SKM-1 (cell line): ENCODE data around the gene NHSL1.

Source experiments
- DNase-seq: peaks from one replicate; lab custom pipeline; 2025; ENCODE audit not compliant: unreplicated experiment; lab: John Stamatoyannopoulos, UW

NHSL1 gene

GRCh38 chr6:138468320-138469015 lies 30.8 kb downstream of the NHSL1 start:
- DNase-seq, result no peak

- DNase-seq, result no peak
Observed at GRCh38 chr6:138467901-138468300, 31.4 kb downstream of the NHSL1 start.

- no peak for DNase-seq
Observed at GRCh38 chr6:138465007-138465645, 34.2 kb downstream of the NHSL1 start.

DNA sequence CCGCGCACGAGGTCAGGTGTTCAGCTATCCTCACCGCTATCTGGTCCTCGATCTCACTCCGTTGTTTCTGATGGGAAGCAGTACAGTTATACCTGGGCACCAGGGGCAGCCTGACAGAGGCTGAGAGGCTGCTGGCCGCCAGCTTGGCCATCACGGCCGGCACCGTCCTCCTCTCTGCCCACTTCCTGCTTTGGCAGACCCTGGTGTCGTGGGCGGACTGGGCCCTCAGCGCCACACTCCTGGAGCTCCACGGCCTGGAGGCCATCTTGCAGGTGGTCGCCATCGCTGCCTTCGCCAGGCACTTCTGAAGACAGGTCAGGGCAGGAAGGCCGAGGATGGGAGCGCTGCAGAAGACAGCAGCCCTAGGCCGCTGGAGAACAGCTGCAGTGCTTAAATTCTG lies 35.2 kb downstream of the NHSL1 start:
- no peak for DNase-seq

DNA sequence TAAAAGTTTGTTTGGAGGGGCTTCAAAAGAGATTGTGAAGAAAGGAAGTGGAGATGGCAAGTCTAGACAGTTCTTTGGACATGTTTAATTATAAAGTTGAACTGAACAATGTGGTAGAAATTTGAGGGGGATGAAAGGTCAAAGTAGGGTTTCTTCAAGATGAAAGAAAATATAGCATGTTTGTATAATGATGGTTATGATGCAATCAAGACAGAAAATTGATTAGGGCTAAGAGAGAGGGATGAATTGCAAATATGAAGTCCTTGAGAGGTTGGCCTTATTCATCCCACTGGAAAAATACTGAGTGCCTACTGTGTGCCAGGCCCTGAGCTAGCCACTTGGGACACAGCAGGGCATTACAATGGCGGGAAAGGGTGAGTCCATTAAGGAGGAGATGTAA lies 37.6 kb downstream of the NHSL1 start:
- DNase-seq, result no peak

DNA sequence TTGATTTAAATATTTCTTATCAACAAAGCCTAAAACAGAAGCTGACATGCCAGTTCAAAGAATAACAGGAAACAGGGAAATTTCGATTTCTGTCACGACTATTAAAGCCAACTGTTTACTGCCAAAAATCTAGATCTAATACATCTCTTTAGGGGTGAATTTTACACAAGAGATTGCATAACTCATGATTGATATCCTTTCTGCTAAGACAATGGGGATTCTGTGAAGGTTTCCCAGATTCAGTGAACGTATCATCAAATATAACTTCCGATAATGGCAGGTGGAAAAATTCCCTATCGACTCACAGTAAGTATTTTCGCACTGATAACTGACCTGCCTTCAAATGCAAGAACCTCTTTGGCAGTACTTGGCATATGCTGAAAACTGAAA lies 42.9 kb downstream of the NHSL1 start:
- no peak for DNase-seq

GRCh38 chr6:138455746-138456400 lies 43.4 kb downstream of the NHSL1 start:
- no peak for DNase-seq

DNA sequence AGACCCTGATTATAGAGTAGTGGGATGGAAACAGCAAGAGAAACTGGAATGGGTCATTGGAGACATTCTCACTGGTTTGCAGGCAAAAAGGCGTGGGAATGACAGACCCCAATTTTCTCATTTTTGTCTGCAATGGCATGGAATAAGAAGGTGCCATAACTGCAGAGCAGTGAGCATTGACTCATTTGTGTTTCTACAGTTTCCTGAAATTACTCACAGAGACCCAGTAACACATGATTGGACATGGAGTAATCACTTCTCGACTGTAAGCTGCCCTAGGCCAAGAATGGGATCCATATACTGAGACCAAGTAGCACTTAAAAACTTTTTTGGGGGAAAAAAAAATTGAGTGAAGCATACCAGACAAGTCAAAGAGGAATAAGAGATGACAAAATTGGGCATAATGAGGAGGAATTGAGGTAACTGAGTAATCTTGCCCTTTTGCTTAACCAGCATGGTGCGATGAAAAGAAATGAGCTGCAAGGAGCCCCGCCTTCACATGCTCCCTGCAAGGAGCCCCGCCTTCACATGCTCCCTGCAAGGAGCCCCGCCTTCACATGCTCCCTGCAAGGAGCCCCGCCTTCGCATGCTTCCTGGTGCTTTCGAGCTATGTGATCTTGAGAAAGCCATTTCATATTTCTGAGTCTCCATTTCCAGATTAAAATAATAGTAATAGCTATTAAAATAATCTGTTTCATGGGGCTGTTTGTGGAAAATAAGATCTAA lies 44.1 kb downstream of the NHSL1 start:
- no peak for DNase-seq

DNA sequence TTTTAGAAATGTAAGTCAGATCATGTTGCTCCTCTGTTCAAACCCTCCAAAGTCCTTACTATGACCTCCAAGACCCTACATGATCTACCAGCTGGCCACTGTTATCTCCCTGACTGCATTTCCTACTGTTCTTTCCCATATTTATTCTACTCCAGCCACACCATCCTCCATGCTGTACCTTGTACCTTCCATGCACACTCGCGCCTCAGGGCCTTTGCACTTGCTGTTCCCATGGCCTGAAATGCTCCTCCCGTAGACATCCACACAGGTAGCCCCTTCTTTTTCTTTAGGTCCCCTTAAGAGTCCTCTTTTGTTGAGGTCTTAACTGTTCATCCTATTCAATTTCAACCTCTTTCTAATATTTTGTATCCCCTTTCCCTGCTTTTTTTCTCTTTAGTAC lies 48.3 kb downstream of the NHSL1 start:
- no peak for DNase-seq

- no peak for DNase-seq
Observed at GRCh38 chr6:138450445-138450844, 48.8 kb downstream of the NHSL1 start.

DNA sequence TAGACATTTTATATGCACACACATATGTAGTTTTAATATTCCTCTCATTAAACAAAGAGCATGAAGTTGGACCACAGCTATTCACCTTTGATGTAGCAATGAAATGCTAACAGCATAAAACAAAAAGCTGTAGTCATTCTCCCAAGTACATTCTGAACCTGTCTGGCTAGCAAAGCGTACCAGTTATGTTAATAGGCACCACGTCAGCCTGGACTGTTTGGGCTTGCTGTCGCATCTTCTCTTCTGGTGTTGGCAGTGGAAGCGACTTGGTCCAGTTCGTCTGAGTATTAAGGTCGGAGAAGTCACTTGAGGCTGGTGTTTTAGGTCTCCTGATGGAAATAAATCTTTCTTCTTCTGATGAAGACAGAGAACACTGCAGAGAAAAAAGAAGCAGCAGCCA lies 52.5 kb downstream of the NHSL1 start:
- no peak for DNase-seq

DNA sequence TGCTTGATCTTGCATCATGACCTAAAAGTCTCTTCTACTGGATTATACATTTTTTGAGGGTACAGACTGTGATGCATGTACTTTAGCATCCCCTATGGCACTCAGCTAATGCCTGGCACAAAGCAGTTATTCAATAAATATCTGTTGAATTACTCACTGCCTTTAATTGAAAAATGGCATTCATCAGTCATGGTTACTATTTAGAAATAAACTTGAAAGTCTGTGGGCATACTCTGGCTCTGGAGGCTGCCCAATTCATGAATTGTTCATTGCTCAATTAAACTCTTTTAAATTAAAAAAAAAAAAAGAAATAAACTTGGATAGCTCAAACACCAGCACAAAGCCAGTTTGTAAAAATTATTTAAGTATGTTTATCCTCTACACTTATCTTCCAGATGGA lies 55.3 kb downstream of the NHSL1 start:
- no peak for DNase-seq

- no peak for DNase-seq
Observed at GRCh38 chr6:138442663-138443062, 56.6 kb downstream of the NHSL1 start.

- no peak for DNase-seq
Observed at GRCh38 chr6:138441965-138442364, 57.3 kb downstream of the NHSL1 start.

DNA sequence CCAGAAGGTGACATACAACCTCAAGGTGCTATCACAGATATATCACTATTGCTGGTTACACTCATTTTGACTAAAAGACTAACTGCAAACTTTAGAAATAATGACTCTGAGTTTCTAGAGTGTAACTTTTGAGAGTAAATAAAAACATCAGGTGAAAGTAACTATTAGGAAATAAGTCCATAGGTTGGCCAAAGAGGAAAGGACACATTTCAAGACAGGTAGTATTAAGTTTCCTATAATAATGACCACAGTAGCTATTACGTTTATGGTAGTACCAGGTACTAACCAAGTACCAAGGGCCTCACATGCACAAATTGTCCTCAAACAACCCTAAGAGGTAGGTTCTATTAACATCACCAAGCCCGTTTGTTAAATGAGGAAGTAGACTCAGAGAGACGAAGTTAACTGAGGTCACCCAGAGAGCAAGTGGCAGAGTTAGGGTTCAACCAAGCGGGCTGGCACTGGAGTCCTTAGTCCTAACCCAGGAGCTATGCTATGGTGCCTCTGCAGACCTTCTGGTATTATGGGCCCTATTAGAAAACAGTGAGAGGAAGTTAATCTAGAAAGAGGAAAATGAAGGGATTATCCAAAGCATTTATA lies 58.4 kb downstream of the NHSL1 start:
- DNase-seq, result peak; percentile 86

DNA sequence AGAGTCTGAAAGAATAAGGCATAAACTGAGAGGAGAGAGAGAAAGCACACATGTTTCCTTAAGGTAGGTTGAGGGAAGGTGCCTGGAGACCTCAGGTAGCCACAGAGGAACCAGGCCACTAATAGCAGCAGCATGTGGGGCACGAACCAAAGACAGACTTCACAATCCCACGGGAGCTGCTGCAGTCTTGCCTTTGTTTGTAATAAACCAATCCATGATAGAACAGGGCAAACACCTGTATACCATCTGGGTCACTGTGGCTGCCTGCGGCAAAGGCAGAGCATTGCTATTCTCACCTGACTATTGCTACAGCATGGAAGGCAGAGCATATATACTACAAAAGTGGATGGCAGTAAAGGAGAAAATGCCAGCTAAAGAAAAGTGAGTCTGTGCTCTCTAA lies 59.0 kb downstream of the NHSL1 start:
- DNase-seq, result no peak

GRCh38 chr6:138439546-138439945 lies 59.7 kb downstream of the NHSL1 start:
- no peak for DNase-seq

DNA sequence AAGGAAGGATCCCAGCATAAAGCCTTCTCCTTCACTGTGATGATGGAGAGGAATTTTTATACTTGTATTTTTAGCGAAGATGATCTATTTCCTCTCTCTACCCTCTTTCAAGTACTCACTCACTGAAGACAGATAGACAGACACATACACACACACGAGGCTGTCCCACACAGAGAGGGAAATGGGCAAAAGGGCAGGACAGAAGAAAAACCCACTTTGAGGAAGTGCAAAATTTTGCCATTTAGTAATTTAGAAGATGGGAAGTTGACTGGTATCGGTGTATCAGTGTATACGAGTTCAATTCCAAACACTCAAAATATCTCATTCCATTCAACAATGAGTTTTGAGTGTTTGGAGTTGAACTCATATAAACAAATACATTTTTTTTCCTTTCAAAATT lies 64.4 kb downstream of the NHSL1 start:
- peak; percentile 49 for DNase-seq

DNA sequence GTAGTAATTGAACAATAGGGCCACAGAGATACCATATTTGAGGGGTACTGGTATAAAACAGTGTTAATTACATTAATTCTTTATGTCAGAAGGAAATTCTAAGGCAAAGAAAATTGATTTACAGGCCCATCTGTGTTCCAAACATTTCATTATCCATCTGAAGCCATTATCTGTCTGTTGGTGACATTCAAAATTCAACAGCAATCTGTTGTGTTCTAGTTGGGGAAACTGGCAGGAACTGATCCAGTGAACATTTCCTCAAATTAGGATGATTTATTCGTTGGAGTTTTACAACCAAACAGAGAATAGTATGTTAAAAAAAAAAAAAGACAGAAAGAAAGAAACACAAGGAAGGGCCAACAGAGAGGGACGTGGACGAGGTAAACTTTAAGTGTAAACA lies 65.2 kb downstream of the NHSL1 start:
- DNase-seq, result no peak

GRCh38 chr6:138432063-138432356 lies 67.3 kb downstream of the NHSL1 start:
- DNase-seq, result no peak

GRCh38 chr6:138431256-138432062 lies 67.8 kb downstream of the NHSL1 start:
- peak; percentile 70 for DNase-seq
